ENCODE results near the gene SPRY2. TPM values are rescaled to one million over a fixed set of nuclear protein-coding genes. Genes with fewer than 3 reads are reported as not detected.

The SPRY2 gene
- polyA plus RNA-seq, 2 of the 4 experiments (the other 2 are of a cell fraction): 5.9 to 23.1 TPM

DNA sequence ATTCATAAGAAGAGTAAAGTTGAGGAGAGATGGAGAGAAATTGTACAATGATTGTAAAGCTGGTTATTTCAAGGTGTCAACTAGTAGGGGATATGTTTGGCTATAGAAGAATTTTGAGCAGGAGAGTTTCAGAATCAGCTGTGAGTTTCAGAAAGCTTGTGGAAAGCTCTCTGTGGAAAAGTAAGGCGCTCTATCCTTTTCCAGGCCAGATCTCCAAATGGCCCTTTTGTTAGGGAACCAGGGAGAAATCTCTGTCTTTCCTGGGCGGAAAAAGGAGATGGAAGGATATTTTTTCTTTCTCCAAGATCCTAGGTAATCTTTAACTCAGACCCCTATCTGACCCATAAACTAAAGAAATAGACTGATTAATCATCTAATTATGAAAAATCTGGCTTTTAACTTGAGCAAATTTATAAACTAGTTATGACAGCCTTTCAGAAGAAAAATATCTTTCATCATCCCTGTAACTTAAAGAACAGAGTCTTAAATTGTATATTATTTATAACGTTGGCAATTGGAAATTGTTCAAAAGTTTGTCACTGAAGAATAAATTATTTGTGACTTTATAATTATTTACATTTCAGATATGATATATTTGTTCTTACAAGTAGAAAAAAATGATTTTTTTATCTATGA is 34.5 kb downstream of the SPRY2 start:
- ChIA-PET CTCF (no interaction called here), POLR2A (no interaction called here)
- peaks cover 10% of the 10 kb centered on the region; the same call in 2 of the 3 replicates for H3K4me1 ChIP-seq
- no peak overlapping the region for H3K27ac ChIP-seq
- H3K4me3 ChIP-seq: no peak overlapping the region
- FAIRE-seq (no peak), ATAC-seq (no peak), DNase-seq (ENCODE audit: low read depth in 1 of 2, low spot score in 1 of 2) (no peak)
- no peaks in the 10 kb centered on the region for H3K9me3 ChIP-seq
- 64% methylated on average over 3 of the region's 3 CpGs for WGBS (ENCODE audit: missing lambda C conversion rate)
- peak overlapping the region; percentile 55 for H3K4me2 ChIP-seq
- TF ChIP-seq ZFP36 (IDR thresholded peaks at IDR 0.05; ENCODE audit: borderline replicate concordance, partially characterized antibody) (no peak), CTCF (IDR thresholded peaks at IDR 0.05) (no peak), JUN (IDR thresholded peaks at IDR 0.05) (no peak), POLR2A (IDR thresholded peaks at IDR 0.05; ENCODE audit: low read length) (no peak), MAFK (IDR thresholded peaks at IDR 0.05; ENCODE audit: partially characterized antibody) (no peak), CBX2 (IDR thresholded peaks at IDR 0.05; ENCODE audit: borderline replicate concordance, low read depth) (no peak), MYC (IDR thresholded peaks at IDR 0.05; ENCODE audit: borderline replicate concordance, low read length) (no peak), BCL3 (IDR thresholded peaks at IDR 0.05) (no peak), POLR2AphosphoS2 (conservative IDR thresholded peaks at IDR 0.05; ENCODE audit: low read length) (no peak), KDM5A (IDR thresholded peaks at IDR 0.05) (no peak), GATA3 (IDR thresholded peaks at IDR 0.05; ENCODE audit: borderline replicate concordance) (no peak), HDAC2 (IDR thresholded peaks at IDR 0.05) (no peak), PHF8 (IDR thresholded peaks at IDR 0.05; ENCODE audit: borderline replicate concordance, low read depth) (no peak)

GRCh38 chr13:80305737-80306136 is 35.2 kb downstream of the SPRY2 start:
- ATAC-seq (no peak), FAIRE-seq (no peak)
- 44% methylated on average over 1 of the region's 1 CpG for WGBS (ENCODE audit: missing lambda C conversion rate)

More at GRCh38 chr13:80305737-80306136, 35.2 kb downstream of the SPRY2 start:
- Histone ChIP-seq H3K4me1 (peaks cover 10% of the 10 kb centered on the region; the same call in 2 of the 3 replicates), H3K9me3 (no peaks in the 10 kb centered on the region), H3K4me2 (peak overlapping the region; percentile 55), H3K4me3 (no peak overlapping the region), H3K27ac (no peak overlapping the region)
- no peak for TF ChIP-seq CEBPB (IDR thresholded peaks at IDR 0.05)
- TF ChIP-seq MAX (IDR thresholded peaks at IDR 0.05): no peak
- TF ChIP-seq RFX5 (IDR thresholded peaks at IDR 0.05): no peak
- TF ChIP-seq EHF (CRISPR knock-in tag; IDR thresholded peaks at IDR 0.05): no peak
- TF ChIP-seq FOXS1 (CRISPR knock-in tag; IDR thresholded peaks at IDR 0.05): no peak
- TF ChIP-seq EP300 (IDR thresholded peaks at IDR 0.05): no peak
- no peak for TF ChIP-seq JUNB (IDR thresholded peaks at IDR 0.05)
- no peak for TF ChIP-seq BCL3 (IDR thresholded peaks at IDR 0.05)
- TF ChIP-seq RNF2 (IDR thresholded peaks at IDR 0.05; ENCODE audit: borderline replicate concordance, low read depth): no peak
- no peak for TF ChIP-seq EHMT2 (IDR thresholded peaks at IDR 0.05; ENCODE audit: low read depth)
- TF ChIP-seq KDM1A (IDR thresholded peaks at IDR 0.05; ENCODE audit: low read depth): no peak
- no peak for TF ChIP-seq NPAS2 (CRISPR knock-in tag; IDR thresholded peaks at IDR 0.05; ENCODE audit: borderline replicate concordance)
- TF ChIP-seq PBX3 (IDR thresholded peaks at IDR 0.05): no peak
- TF ChIP-seq, protein P1, sequence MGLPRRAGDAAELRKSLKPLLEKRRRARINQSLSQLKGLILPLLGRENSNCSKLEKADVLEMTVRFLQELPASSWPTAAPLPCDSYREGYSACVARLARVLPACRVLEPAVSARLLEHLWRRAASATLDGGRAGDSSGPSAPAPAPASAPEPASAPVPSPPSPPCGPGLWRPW (IDR thresholded peaks at IDR 0.05): no peak
- no peak for TF ChIP-seq ZFP36 (IDR thresholded peaks at IDR 0.05; ENCODE audit: borderline replicate concordance, partially characterized antibody)
- no peak for TF ChIP-seq SMC3 (IDR thresholded peaks at IDR 0.05)
- POLR2A ChIA-PET: no interaction called here
- DNase-seq (ENCODE audit: low read depth in 1 of 2, low spot score in 1 of 2): no peak
- CTCF ChIA-PET: interaction anchor here (1.4 kb wide), 1 partner anchor 38 kb away, joined by 5 read pairs; no protein-coding TSS in a partner anchor

Data from A549 (cell line).